Measurements from ENCODE around the gene SCN3A. TPM values are rescaled to one million over a fixed set of nuclear protein-coding genes. Genes with fewer than 3 reads are reported as not detected.

The SCN3A gene
- total and polyA plus RNA-seq, 2 of the 13 experiments (the other 11 are each of a cell fraction or from before 2014, with no cell fraction given), result not detected

DNA sequence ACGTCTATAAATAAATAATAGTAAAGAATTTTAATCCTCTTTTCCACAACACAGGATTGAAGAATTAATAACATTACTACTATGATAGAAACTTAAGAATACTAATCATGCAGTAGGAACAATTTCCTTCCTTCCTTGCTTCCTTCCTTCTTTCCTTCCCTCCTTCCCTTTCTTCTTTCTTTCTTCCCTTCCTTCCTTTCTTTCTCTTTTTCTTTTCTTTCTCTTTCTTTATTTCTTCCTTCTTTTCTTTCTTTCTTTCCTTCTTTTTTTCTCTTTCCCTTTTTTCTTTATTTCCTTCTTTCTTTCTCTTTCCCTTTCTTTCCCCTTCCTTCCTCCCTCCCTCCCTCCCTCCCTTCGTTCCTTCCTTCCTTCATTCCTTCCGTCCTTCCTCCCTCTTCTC lies 77.6 kb downstream of the SCN3A start:
- Histone ChIP-seq H4K20me1 (ENCODE audit: insufficient read depth, low read length) (no peaks in the 10 kb centered on the region), H3K27ac (ENCODE audit: extremely low read length, insufficient read depth, low read length) (no peak overlapping the region), H2AFZ (ENCODE audit: low read length) (no peak overlapping the region), H3K36me3 (replicated peaks in 1 of 2; ENCODE audit: control insufficient read depth in 1 of 2, insufficient read depth in 2 of 2, low read length in 2 of 2) (no peaks in the 10 kb centered on the region), H3K4me1 (ENCODE audit: insufficient read depth, low read length) (peaks cover 6% of the 10 kb centered on the region), H3K9ac (ENCODE audit: insufficient read depth, low read depth, low read length) (no peak overlapping the region), H3K9me3 (ENCODE audit: low read length) (no peaks in the 10 kb centered on the region), H3K79me2 (ENCODE audit: insufficient read depth, low read length) (no peaks in the 10 kb centered on the region), H3K4me2 (ENCODE audit: low read depth, low read length) (no peak overlapping the region), H3K4me3 (replicated peaks in 1 of 3; ENCODE audit: insufficient read depth in 1 of 3, low read depth in 2 of 3, low read length in 3 of 3) (no peak overlapping the region), H3K27me3 (ENCODE audit: control insufficient read depth in 1 of 2, insufficient read depth in 2 of 2, low read length in 2 of 2) (no peaks in the 10 kb centered on the region; a peak in 1 of 5 replicates)
- FAIRE-seq (no peak), ATAC-seq (no peak), DNase-seq (ENCODE audit: low spot score) (no peak)
- in situ Hi-C loops (cut with HindIII; ENCODE audit: extremely low pct_ligation_motif_present, low pct_unique_long_range_greater_than_20kb), result no loop called here
- 19% methylated on average over 3 of the region's 3 CpGs for WGBS (ENCODE audit: low lambda C conversion rate)
- CTCF ChIA-PET (ENCODE audit: low intra/inter-chr PET ratio, low total read pairs), result no interaction called here
- intact Hi-C loops (cut with micrococcal nuclease; ENCODE audit: unreplicated experiment), result no loop called here
- POLR2A ChIA-PET, result no interaction called here
- BruUV-seq (replicated peaks), result no TSS peak
- no peak for TF ChIP-seq FOXK1 (CRISPR knock-in tag; IDR thresholded peaks at IDR 0.05; ENCODE audit: borderline replicate concordance, low read depth)
- TF ChIP-seq HNRNPK (IDR thresholded peaks at IDR 0.05; ENCODE audit: low read depth, low read length, poor library complexity, severe bottlenecking), result peak; percentile 69
- TF ChIP-seq PPARG (CRISPR knock-in tag; conservative IDR thresholded peaks at IDR 0.05), result no peak
- TF ChIP-seq ZNF251 (CRISPR knock-in tag; IDR thresholded peaks at IDR 0.05), result no peak
- no peak for TF ChIP-seq NR2F1 (CRISPR knock-in tag; IDR thresholded peaks at IDR 0.05)
- 0 out of 2 replicates have a peak, but pooled peaks have one; percentile 33 for TF ChIP-seq U2AF2 (IDR thresholded peaks at IDR 0.05; ENCODE audit: low read depth, low read length)
- TF ChIP-seq, protein P1, sequence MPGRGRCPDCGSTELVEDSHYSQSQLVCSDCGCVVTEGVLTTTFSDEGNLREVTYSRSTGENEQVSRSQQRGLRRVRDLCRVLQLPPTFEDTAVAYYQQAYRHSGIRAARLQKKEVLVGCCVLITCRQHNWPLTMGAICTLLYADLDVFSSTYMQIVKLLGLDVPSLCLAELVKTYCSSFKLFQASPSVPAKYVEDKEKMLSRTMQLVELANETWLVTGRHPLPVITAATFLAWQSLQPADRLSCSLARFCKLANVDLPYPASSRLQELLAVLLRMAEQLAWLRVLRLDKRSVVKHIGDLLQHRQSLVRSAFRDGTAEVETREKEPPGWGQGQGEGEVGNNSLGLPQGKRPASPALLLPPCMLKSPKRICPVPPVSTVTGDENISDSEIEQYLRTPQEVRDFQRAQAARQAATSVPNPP (CRISPR knock-in tag; IDR thresholded peaks at IDR 0.05), result no peak
- no peak for TF ChIP-seq ZNF430 (CRISPR knock-in tag; IDR thresholded peaks at IDR 0.05)
- TF ChIP-seq SRSF9 (IDR thresholded peaks at IDR 0.05; ENCODE audit: borderline replicate concordance, insufficient read depth, low read depth, low read length, poor library complexity, severe bottlenecking), result peak; percentile 61
- TF ChIP-seq ZNF788 (CRISPR knock-in tag; IDR thresholded peaks at IDR 0.05; ENCODE audit: borderline replicate concordance), result no peak
- TF ChIP-seq JUN (CRISPR knock-in tag; IDR thresholded peaks at IDR 0.05), result no peak
- TF ChIP-seq NRL (CRISPR knock-in tag; IDR thresholded peaks at IDR 0.05; ENCODE audit: borderline replicate concordance), result no peak
- TF ChIP-seq, protein P2, sequence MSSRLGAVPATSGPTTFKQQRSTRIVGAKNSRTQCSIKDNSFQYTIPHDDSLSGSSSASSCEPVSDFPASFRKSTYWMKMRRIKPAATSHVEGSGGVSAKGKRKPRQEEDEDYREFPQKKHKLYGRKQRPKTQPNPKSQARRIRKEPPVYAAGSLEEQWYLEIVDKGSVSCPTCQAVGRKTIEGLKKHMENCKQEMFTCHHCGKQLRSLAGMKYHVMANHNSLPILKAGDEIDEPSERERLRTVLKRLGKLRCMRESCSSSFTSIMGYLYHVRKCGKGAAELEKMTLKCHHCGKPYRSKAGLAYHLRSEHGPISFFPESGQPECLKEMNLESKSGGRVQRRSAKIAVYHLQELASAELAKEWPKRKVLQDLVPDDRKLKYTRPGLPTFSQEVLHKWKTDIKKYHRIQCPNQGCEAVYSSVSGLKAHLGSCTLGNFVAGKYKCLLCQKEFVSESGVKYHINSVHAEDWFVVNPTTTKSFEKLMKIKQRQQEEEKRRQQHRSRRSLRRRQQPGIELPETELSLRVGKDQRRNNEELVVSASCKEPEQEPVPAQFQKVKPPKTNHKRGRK (CRISPR knock-in tag; IDR thresholded peaks at IDR 0.05), result 0 out of 2 replicates have a peak, but pooled peaks have one; percentile 77
- TF ChIP-seq CBFB (CRISPR knock-in tag; IDR thresholded peaks at IDR 0.05), result no peak
- no peak for TF ChIP-seq SMC3 (IDR thresholded peaks at IDR 0.05; ENCODE audit: low read length)
- no peak for TF ChIP-seq TARDBP (CRISPR knock-in tag; IDR thresholded peaks at IDR 0.05)
- no peak for TF ChIP-seq ZNF333 (CRISPR knock-in tag; IDR thresholded peaks at IDR 0.05; ENCODE audit: borderline replicate concordance)
- TF ChIP-seq HOXA5 (CRISPR knock-in tag; IDR thresholded peaks at IDR 0.05), result no peak
- no peak for TF ChIP-seq ZNF652 (CRISPR knock-in tag; IDR thresholded peaks at IDR 0.05; ENCODE audit: borderline replicate concordance, low read depth)
- TF ChIP-seq, protein P3, sequence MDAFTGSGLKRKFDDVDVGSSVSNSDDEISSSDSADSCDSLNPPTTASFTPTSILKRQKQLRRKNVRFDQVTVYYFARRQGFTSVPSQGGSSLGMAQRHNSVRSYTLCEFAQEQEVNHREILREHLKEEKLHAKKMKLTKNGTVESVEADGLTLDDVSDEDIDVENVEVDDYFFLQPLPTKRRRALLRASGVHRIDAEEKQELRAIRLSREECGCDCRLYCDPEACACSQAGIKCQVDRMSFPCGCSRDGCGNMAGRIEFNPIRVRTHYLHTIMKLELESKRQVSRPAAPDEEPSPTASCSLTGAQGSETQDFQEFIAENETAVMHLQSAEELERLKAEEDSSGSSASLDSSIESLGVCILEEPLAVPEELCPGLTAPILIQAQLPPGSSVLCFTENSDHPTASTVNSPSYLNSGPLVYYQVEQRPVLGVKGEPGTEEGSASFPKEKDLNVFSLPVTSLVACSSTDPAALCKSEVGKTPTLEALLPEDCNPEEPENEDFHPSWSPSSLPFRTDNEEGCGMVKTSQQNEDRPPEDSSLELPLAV (CRISPR knock-in tag; conservative IDR thresholded peaks at IDR 0.05; ENCODE audit: low read depth), result no peak
- TF ChIP-seq EZH2 (conservative IDR thresholded peaks at IDR 0.05; ENCODE audit: low read depth, low read length), result no peak
- TF ChIP-seq ZNF431 (CRISPR knock-in tag; IDR thresholded peaks at IDR 0.05; ENCODE audit: borderline replicate concordance, low read depth), result no peak
- no peak for TF ChIP-seq ZNF24 (IDR thresholded peaks at IDR 0.05)

Data from HepG2 (cell line).